VCaP (cell line): Measurements from ENCODE around the gene PLD6.
"Not testable (repeated sequence)": the region's sequence is repeated elsewhere in the genome, so short reads cannot be mapped to it uniquely, and the experiment has no call there.

ENCODE experiments used
- H3K27ac ChIP-seq: fragments of 450-650 bp; 2 replicates; pipeline ENCODE4 v1.5.1; 2017
- CTCF ChIP-seq: fragments of 450-650 bp; conservative IDR thresholded peaks from 2 replicates; pipeline ENCODE4 v1.5.1; 2017; ENCODE audit warnings: mild to moderate bottlenecking, moderate library complexity

The PLD6 gene

GRCh38 chr17:17161121-17161520 lies 45.0 kb downstream of the PLD6 start:
- TF ChIP-seq CTCF = no peak
- H3K27ac ChIP-seq = no peak overlapping the region

GRCh38 chr17:17159571-17159970 lies 46.6 kb downstream of the PLD6 start:
- H3K27ac ChIP-seq = no peak overlapping the region
- TF ChIP-seq CTCF = no peak

- not testable (repeated sequence) for H3K27ac ChIP-seq
These were observed 47.6 kb downstream of the PLD6 start for GRCh38 chr17:17158506-17158905.

- no peak for TF ChIP-seq CTCF
- H3K27ac ChIP-seq = no peak overlapping the region
These were observed 49.1 kb downstream of the PLD6 start for GRCh38 chr17:17157041-17157440.

DNA sequence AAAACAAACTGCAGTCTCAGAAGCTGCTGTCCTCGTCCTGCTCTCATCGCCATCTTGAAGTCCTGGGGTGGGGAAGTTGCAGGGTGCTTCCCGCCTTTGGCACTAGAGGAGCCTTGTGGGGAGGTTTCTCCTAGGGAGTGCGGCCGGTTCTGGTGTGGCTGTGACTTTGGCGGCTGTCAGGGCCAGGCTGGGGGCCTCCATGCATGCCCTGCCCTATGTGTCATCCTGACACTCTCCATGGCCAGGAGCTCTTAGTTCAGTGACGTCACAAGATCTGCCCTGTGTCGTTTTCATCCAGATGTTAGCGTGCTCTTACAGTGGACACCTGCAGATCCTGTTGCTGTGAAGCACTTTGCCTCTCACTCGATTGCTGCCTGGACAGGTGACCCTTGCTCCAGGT lies 49.6 kb downstream of the PLD6 start:
- no peak overlapping the region for H3K27ac ChIP-seq
- TF ChIP-seq CTCF = no peak

- no peak overlapping the region for H3K27ac ChIP-seq
- no peak for TF ChIP-seq CTCF
These were observed 50.0 kb downstream of the PLD6 start for GRCh38 chr17:17156107-17156506.

DNA sequence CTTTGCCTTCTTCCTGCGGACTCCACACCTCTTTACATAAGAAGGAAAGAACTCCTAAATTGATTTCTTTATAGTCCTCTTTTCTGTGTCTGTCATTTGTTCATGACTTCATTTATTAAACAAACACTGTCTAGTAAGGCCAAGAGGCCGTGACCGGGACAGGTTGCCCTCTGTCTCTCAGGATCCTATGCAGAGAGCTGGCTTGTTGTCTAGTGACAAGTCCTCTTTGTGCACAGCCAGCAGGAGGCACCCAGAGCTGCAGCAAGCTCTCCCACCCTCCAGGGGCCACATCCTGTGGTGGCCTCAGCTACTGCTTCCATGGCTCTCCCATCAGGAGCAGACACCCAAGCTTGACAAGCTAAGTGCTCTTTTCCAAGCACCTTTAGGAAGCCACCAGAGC lies 50.6 kb downstream of the PLD6 start:
- no peak overlapping the region for H3K27ac ChIP-seq
- no peak for TF ChIP-seq CTCF

DNA sequence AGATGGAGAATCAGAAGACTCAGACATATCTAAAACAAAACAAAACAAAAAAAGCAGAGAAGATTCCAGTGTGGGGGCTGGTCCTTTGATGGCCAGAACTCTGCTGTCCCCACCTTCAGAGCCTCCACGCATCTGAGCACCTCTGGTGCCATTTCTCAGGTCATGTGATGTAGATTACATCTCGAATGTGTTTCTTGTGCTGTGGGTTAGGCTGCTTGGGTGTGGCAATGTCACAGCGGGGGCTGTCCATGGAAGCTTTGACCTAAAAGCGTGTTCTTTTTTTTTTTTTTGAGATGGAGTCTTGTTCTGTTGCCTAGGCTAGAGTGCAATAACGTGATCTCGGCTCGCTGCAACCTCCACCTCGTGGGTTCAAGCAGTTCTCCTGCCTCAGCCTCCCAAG lies 51.2 kb downstream of the PLD6 start:
- no peak overlapping the region for H3K27ac ChIP-seq
- no peak for TF ChIP-seq CTCF
